SIG-M5 treated with dmso at 0.1 percent for 504 hours (cell line): Measurements from ENCODE around the gene PTTG1IP.
A peak's percentile ranks its signal among the peaks of the same experiment; 100 is the strongest.

Source experiments
- DNase-seq: peaks from one replicate; lab custom pipeline; 2025; ENCODE audit not compliant: unreplicated experiment; lab: John Stamatoyannopoulos, UW

Gene PTTG1IP

GRCh38 chr21:44897326-44898010 is 24.0 kb upstream of the PTTG1IP start:
- peak; percentile 51 for DNase-seq

DNA sequence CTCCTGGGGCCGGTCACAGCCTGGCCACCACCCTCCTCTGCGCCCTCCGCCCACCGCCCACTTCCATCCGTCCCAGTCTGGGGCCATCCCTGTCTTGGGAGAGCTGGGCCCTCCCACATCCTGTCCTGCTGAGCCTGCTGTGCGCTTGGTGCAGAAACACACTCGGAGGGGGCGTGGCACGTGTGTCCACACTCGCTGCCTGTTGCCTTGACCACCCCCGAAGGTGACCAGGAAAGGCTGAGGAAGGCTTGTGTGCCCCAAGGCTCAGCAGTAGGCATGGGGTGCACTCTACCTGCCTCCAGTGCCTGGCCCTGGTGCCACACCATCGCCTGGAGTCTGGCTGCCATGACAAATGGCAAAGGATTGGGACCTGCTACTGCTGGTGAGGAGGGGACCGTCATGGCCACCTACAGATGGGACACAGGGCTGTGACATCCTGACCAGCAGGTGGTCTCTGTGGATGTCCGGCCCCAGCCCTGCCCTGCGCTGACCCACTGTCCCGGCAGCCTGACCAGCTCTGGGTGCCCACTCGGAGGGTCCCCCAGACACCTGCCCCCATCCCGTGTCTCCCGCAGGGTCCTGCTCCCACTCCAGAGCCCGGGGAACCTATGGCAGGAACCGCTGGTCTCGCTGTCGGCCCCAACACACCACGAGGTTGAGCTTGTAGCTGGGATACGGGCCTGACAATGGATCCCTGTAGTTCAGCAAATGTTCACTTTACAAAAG is 23.2 kb upstream of the PTTG1IP start:
- no peak for DNase-seq

DNA sequence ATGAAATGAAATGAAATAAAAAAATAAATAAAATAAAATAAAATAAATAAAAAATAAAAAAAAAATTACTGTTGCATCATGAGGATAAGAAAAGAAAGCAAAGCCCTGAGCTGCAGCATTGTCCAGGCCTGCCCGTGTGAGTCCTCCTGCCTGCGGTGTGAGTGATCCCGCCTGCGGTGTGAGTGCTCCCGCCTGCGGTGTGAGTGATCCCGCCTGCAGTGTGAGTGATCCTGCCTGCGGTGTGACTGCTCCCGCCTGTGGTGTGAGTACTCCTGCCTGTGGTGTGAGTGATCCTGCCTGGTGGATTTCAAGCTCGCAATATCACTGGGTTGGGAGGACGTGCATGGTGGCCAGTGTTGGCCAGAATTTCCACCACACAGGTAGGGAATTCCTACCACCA is 22.4 kb upstream of the PTTG1IP start:
- DNase-seq: no peak

DNA sequence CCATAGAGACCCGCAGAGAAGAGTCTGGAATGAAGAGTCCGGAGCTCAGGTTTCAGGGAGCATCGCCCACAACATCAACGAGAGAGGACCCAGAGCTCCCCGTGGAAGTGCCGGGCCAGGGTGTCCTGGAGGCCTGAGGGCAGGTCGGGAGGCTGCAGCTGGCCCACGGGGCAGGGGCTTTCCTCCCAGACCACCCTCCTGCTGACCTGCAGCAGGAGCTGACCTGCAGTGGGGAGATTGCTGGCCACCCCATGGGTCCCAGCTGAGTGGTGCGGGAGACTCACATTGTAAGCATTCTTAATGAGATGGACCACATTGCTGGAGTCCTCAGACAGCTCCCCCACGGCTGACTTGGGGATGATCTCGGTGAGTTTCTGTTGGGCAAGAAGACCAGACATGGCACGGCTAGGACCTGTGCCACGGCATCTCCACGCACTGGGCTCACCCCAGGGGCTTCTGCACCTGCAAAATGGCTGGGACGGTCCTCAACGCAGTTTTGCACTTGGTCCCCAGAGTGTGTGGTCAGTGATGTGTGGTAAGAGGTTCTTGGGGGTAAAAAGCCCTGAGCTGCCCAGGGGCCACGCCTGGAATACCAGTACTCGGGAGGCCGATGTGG is 21.3 kb upstream of the PTTG1IP start:
- DNase-seq: no peak

- DNase-seq: no peak
Observed at GRCh38 chr21:44893948-44894656, 20.6 kb upstream of the PTTG1IP start.

GRCh38 chr21:44893278-44893556 is 19.7 kb upstream of the PTTG1IP start:
- DNase-seq: no peak

DNA sequence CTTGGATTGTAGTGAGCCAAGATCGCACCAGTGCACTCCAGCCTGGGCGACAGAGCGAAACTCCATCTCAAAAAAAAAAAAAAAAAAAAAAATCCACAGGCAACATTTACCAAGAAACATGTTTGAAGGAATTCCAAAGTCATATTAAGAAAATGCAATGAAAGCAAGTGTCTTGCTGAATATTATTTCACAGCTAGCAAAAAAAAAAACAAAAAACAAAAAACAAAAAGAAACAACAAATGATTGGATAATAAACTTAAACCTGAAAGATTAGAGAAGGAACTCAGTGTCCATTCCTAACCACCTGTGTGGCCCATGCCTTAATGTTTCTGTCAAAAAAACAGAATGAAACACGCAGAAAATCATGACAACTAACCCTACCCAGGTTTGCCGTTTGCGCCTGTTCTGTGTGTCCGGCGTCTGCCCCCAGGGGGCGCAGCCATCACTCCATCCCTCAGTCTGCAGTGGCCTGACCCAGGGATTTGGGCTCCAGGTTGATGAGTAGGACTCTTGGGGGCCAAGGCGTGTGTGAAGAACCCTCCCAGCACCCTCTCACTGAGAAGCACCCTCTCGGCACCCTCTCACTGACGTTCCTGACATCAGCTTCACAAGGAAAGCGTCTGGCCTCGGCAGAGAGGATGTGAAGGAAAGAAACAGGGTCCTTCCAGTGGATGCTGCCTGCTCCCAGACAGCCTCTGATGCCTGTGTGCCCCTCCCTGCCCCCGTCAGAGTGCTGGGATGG is 19.2 kb upstream of the PTTG1IP start:
- peak; percentile 69 for DNase-seq

GRCh38 chr21:44892095-44892494 is 18.6 kb upstream of the PTTG1IP start:
- DNase-seq: no peak

DNA sequence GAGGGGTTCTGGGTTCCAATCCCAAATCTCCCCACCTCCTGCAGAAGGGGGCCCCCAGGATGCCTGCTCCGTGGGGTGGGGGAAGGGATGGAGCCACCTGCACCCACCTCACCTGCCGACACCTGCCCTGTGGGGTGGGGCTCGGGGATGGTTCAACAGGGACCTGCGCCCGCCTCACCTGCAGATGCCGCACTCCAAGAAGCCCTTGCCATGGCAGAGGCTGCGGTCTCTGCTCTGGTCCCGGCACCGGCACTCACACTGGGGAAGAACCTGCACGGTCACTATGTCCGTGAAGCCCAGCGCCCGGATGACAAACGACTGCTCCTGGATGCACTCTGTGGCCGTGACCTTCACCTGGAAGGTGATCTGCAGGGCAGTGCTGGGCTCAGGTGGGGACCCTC is 18.1 kb upstream of the PTTG1IP start:
- no peak for DNase-seq

GRCh38 chr21:44890961-44891541 is 17.6 kb upstream of the PTTG1IP start:
- DNase-seq: no peak

GRCh38 chr21:44890338-44890931 is 16.9 kb upstream of the PTTG1IP start:
- DNase-seq: no peak

DNA sequence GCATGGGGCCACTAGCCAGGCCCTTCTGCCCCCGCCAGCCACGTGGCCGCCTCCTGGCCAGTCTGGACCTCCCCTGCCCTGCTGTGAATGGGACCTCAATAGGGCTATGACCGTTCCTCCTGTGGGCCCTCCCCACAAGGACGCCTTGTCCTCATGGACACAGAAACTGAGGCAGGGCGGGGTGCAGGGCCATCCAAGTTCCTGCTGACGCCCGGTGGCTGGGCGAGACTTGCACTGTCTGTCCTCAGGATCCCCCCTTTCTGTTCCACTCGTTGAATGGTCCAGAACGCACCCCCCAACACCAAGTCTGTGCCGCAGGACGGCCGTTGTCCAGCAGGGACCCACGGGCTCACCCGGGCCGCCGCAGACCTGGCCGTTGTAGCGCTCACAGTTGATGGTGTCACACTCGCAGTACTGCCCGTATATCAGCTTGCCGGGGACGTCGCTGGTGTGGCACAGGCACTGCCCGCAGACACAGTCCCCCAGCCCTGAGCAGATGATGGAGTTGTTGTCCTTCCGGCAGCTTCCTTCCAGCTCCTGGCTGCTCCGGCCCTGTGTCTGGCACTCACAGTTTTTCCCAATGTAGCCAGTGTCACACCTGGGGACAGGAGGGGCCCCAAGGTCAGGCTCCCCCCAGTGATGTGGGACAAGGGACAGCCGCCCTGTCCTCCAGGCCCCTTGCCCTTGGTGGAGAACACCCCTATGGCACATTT is 16.3 kb upstream of the PTTG1IP start:
- no peak for DNase-seq

- no peak for DNase-seq
Observed at GRCh38 chr21:44888581-44889550, 15.4 kb upstream of the PTTG1IP start.

DNA sequence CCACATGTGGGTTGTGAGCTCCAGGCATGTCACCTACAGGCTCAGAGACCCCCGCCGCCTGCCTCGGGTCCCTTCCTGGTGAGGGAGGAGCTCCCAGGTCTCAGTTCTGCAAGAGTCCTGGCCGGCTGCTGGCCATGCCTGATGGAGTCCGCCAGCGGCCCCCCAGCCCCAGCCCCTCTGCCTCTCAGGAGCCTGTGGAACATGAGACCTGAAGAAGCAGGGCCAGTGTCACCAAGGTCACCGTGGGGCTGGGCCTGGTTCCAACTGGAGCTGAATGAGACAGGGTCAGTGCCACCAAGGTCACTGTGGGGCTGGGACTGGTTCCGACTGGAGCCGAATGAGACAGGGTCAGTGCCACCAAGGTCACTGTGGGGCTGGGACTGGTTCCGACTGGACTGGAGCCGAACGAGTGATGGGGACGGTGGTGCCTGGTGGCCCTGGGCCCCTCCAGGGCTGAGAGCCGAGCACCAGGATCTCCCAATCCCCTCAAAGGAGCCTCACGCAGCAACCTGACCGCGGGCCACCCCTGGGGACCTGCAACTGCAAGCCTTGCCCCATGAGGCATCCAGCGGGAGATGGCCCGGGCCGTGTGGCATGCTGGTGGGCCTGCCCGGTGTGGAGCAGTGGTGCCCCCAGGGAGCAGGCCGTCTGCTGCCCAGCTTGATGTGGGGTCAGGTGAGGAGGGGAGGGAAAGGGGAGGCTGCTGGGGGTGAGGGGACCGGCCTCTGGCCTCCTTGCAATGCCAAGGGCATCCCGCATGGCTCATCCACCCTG is 14.5 kb upstream of the PTTG1IP start:
- no peak for DNase-seq

DNA sequence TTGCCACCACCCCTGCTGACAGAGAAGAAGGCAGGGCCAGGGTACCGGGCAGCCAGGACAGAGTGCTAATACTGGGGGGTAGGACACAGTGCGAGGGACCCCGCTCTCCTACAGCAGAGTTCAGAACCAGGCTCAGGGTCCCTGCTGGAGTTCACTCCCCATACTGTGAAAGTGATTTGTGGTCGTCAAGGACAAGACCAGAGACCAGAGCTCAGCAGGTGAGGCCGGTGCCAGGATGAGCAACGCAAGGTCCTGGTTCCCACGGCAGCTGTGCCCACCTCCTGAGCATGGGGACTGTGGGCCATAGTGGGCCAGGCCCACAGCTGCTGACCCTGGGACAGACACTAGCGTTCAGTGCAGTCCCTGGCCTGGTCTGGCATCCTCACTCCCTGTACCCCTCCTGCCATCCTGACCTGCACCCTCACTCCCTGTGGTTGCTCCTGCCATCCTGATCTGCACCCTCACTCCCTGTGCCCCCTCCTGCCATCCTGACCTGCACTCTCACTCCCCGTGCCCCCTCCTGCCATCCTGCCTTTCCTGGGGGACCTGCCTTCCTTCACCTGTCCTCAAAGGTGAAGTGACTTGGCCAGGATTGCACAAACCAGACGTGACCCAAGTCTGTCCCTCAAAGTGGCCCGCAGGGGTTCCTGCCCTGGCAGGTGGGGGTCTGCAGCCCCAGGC is 13.8 kb upstream of the PTTG1IP start:
- no peak for DNase-seq

DNA sequence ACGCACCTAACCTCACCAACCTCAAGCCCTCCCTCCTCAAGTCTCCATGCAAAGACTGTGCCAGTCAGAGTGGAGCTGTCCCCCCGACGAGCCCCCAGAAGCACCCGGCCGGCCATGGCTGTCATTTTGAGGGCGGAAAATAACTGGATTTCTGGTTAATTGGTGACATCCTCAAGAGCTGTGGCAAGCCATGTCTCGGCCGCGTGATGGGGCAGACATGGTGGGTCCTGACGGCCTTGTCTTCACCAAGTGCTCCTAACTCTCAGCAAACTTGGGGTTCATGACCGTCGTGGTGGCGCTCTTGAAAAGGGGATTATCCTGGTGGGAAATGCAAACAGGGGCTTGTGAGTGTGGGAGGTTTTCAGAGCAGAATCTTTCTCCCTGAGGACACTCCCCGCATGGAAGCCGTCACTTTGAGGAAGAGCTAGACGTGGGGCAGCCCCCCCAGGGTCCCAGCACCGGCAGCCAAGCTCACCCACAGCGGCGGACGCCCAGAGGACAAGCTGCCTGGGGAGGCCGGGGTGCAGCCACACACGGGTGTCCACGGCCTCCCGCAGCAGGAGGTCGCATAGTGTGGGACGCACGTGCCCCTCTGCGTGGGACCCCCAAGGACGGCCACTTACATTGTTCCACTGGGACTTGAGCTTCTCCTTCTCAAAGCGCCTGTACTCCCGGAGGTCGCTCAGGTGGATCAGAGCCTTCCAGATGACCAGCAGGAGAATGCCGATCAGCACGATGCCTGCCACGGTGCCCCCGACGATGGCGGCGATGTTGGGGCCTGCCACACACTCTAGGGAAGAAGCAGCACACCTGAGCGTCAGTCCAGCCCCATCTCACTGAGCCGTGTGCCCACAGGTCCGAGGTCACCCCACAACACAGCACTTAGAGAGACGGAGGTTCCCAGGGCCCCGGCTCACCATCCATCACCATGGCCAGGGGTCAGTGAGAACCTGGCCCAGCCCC is 12.9 kb upstream of the PTTG1IP start:
- DNase-seq: no peak
